Uterus (tissue), 4 donors: ENCODE data around the gene SKOR1. TPM values are rescaled to one million over a fixed set of nuclear protein-coding genes. Genes with fewer than 3 reads are reported as not detected.

Source experiments
- DNase-seq, 2 donors: peaks; one replicate each; pipeline ENCODE4 v3.0.0-alpha.2; 2019 to 2020
- H3K27ac ChIP-seq, 2 donors: fragments of 200-600 bp; sonication (generic); 1 replicate in 1 of 2; 2 replicates in 1 of 2; pipeline ENCODE4 v1.5.1; 2016 to 2018
- H3K27me3 ChIP-seq, 2 donors: fragments of 200-600 bp; sonication (generic); one replicate each; pipeline ENCODE4 v1.5.1; 2018 to 2019; ENCODE audit warnings: control low read depth in 1 of 2
- H3K36me3 ChIP-seq, 2 donors: fragments of 200-600 bp; sonication (generic); one replicate each; pipeline ENCODE4 v1.5.1; 2019; ENCODE audit warnings: control low read depth in 1 of 2
- H3K4me1 ChIP-seq, 2 donors: fragments of 200-600 bp; sonication (generic); one replicate each; pipeline ENCODE4 v1.5.1; 2018 to 2019; ENCODE audit warnings: control low read depth in 1 of 2
- H3K4me3 ChIP-seq, 2 donors: fragments of 200-600 bp; sonication (generic); 1 replicate in 1 of 2; 2 replicates in 1 of 2; pipeline ENCODE4 v1.5.1; 2018 to 2019; ENCODE audit warnings: mild to moderate bottlenecking in 1 of 2
- H3K9me3 ChIP-seq, 2 donors: fragments of 200-600 bp; sonication (generic); one replicate each; pipeline ENCODE4 v1.5.1; 2019; ENCODE audit warnings: control low read depth in 1 of 2
- CTCF ChIP-seq, 4 experiments: fragments of 200-600 bp in 2 of 4; fragments of 450-650 bp in 2 of 4; sonication (generic) in 2 of 4; IDR thresholded peaks; one replicate each; pipeline ENCODE4 v1.5.1; 2016 to 2019; ENCODE audit warnings: antibody characterized with exemption in 4 of 4, mild to moderate bottlenecking in 2 of 4, moderate library complexity in 1 of 4
- POLR2A ChIP-seq, 2 donors: fragments of 450-650 bp; IDR thresholded peaks; one replicate each; pipeline ENCODE4 v1.6.1; 2016; ENCODE audit warnings: antibody characterized with exemption in 2 of 2, mild to moderate bottlenecking in 1 of 2, moderate library complexity in 1 of 2
- intact Hi-C: fragments of 100-400 bp; cut with DNase I; formaldehyde crosslinking; loops from one replicate; pipeline ENCODE4 v1.15.1; 2023; ENCODE audit warnings: low total_unique reads
- total RNA-seq, 4 donors: library from RNA; depleted of rRNA in 3 of 4; stranded (reverse); fragments of >200 nt in 3 of 4; gene quantifications; one replicate each; pipeline versions ENCODE4 v1.1.0 to v1.2.4, GENCODE V29; 2014 to 2023
- donor health status: DM: yes; HTN: yes; CAD: no.

Gene SKOR1
- total RNA-seq, 4 donors from 2014 or later = 0.35 to 1.7 (median 0.77) TPM; not detected in 1

GRCh38 chr15:67828278-67828968 lies 3.1 kb downstream of the SKOR1 start:
- no peak overlapping the region for H3K4me3 ChIP-seq

GRCh38 chr15:67828969-67829646 lies 3.8 kb downstream of the SKOR1 start:
- Histone ChIP-seq H3K36me3 (no peaks in the 10 kb centered on the region), H3K9me3 (no peaks in the 10 kb centered on the region), H3K27me3 (peaks cover 77 to 84% of the 10 kb centered on the region in 2 donors), H3K27ac (no peak overlapping the region), H3K4me3 (no peak overlapping the region), H3K4me1 (peaks cover 0 to 35% of the 10 kb centered on the region in 2 donors)
- no peak for TF ChIP-seq CTCF (IDR thresholded peaks at IDR 0.05)
- TF ChIP-seq POLR2A (IDR thresholded peaks at IDR 0.05) = no peak
- no peak for DNase-seq
- intact Hi-C loops = no loop called here

More at GRCh38 chr15:67828278-67828968, 3.1 kb downstream of the SKOR1 start:
- TF ChIP-seq CTCF (IDR thresholded peaks at IDR 0.05) (no peak), POLR2A (IDR thresholded peaks at IDR 0.05) (no peak)
- intact Hi-C loops = no loop called here
- DNase-seq = no peak
- peaks cover 73 to 83% of the 10 kb centered on the region in 2 donors for H3K27me3 ChIP-seq
- no peaks in the 10 kb centered on the region for H3K9me3 ChIP-seq
- no peaks in the 10 kb centered on the region for H3K36me3 ChIP-seq
- H3K4me1 ChIP-seq = peaks cover 0 to 32% of the 10 kb centered on the region in 2 donors
- H3K27ac ChIP-seq = no peak overlapping the region

- Histone ChIP-seq H3K4me1 (peaks cover 0 to 35% of the 10 kb centered on the region in 2 donors), H3K27me3 (peaks cover 80 to 84% of the 10 kb centered on the region in 2 donors), H3K36me3 (no peaks in the 10 kb centered on the region), H3K9me3 (no peaks in the 10 kb centered on the region), H3K27ac (no peak overlapping the region), H3K4me3 (no peak overlapping the region)
- no peak for DNase-seq
- TF ChIP-seq CTCF (IDR thresholded peaks at IDR 0.05) (no peak), POLR2A (IDR thresholded peaks at IDR 0.05) (no peak)
- intact Hi-C loops = loop anchor here (10.0 kb wide), 1 partner anchor 375 kb away; no protein-coding TSS in a partner anchor
Measured at GRCh38 chr15:67829647-67830504, 4.6 kb downstream of the SKOR1 start.

GRCh38 chr15:67831363-67831762 lies 6.1 kb downstream of the SKOR1 start:
- Histone ChIP-seq H3K4me3 (no peak overlapping the region), H3K4me1 (peaks cover 0 to 36% of the 10 kb centered on the region in 2 donors), H3K27me3 (peaks cover 73 to 75% of the 10 kb centered on the region in 2 donors), H3K36me3 (no peaks in the 10 kb centered on the region), H3K9me3 (no peaks in the 10 kb centered on the region), H3K27ac (no peak overlapping the region)
- intact Hi-C loops = loop anchor here (10.0 kb wide), 1 partner anchor 377 kb away; no protein-coding TSS in a partner anchor
- TF ChIP-seq POLR2A (IDR thresholded peaks at IDR 0.05) (no peak), CTCF (IDR thresholded peaks at IDR 0.05) (no peak)
- DNase-seq = no peak
